ENCODE data around the gene MYL3. TPM values are rescaled to one million over a fixed set of nuclear protein-coding genes. Genes with fewer than 3 reads are reported as not detected.
"Not testable (repeated sequence)": the region's sequence is repeated elsewhere in the genome, so short reads cannot be mapped to it uniquely, and the experiment has no call there.

The MYL3 gene
- polyA plus RNA-seq: not detected in 3 replicates
- not detected for polyA plus RNA-seq (2011; ENCODE audit: low read depth)
- not detected in 2 replicates for polyA plus RNA-seq (2011; cell fraction: cytosol; rRNA removed)
- polyA plus RNA-seq (2011; cell fraction: nucleus; rRNA removed): not detected in 2 replicates
- polyA plus RNA-seq (2012; ENCODE audit: low replicate concordance): not detected in 2 replicates
- not detected in 3 replicates for polyA minus RNA-seq
- not detected for polyA minus RNA-seq (2011; cell fraction: cytosol; rRNA and poly(A)+ RNA removed)
- polyA minus RNA-seq (2011; cell fraction: nucleus; rRNA and poly(A)+ RNA removed): not detected in 2 replicates

GRCh38 chr3:46863261-46863782 is at the start of gene MYL3:
Gene MYL3, minus strand, starts transcription at chr3:46863444. Its CDS starts 54 bp downstream, at chr3:46863390.
- no peaks in the 10 kb centered on the region for H3K36me3 ChIP-seq (ENCODE audit: control insufficient read depth in 2 of 2, extremely low read depth in 1 of 2, insufficient read depth in 2 of 2, low read length in 2 of 2)
- H3K4me1 ChIP-seq (ENCODE audit: control insufficient read depth, extremely low read depth, insufficient read depth, low read length): no peaks in the 10 kb centered on the region
- H3K27ac ChIP-seq (ENCODE audit: control insufficient read depth, insufficient read depth, low read length): no peak within 1 kb of the TSS
- H3K4me3 ChIP-seq (ENCODE audit: control insufficient read depth in 2 of 3, extremely low read depth in 1 of 3, insufficient read depth in 2 of 3, low read depth in 1 of 3, low read length in 3 of 3): no peak within 1 kb of the TSS
- DNase-seq (ENCODE audit: low read depth, low spot score) (no peak), FAIRE-seq (no peak)
- peaks cover 16% of the 10 kb centered on the region for H3K27me3 ChIP-seq (ENCODE audit: control insufficient read depth, extremely low read depth, insufficient read depth, low read length)
- H3K9me3 ChIP-seq (ENCODE audit: control insufficient read depth, low read depth, low read length): no peaks in the 10 kb centered on the region
- no peak within 1 kb of the TSS for H3K4me2 ChIP-seq (ENCODE audit: control insufficient read depth, extremely low read depth, insufficient read depth, low read depth, low read length)
- H3K79me2 ChIP-seq (ENCODE audit: control insufficient read depth, insufficient read depth, low read length): no peaks in the 10 kb centered on the region
- TF ChIP-seq CTCF (optimal IDR thresholded peaks at IDR 0.05 in 1 of 3, IDR thresholded peaks at IDR 0.05 in 1 of 3, conservative IDR thresholded peaks at IDR 0.05 in 1 of 3; ENCODE audit: extremely low read depth in 1 of 3, insufficient read depth in 2 of 3, low read length in 3 of 3) (no peak), EZH2 (IDR thresholded peaks at IDR 0.05; ENCODE audit: low read length) (no peak)
- H4K20me1 ChIP-seq (ENCODE audit: control insufficient read depth, extremely low read depth, insufficient read depth, low read length): peaks cover 4% of the 10 kb centered on the region
- no peak within 1 kb of the TSS for H3K9ac ChIP-seq (ENCODE audit: control insufficient read depth, extremely low read depth, insufficient read depth, low read length)
- H2AFZ ChIP-seq (ENCODE audit: control insufficient read depth, low read length): no peak within 1 kb of the TSS
- no peaks in the 10 kb centered on the region for H3K9me1 ChIP-seq (ENCODE audit: control insufficient read depth, extremely low read depth, insufficient read depth, low read length)
- dilution Hi-C loops (cut with MboI; ENCODE audit: extremely low pct_ligation_motif_present, low sequenced_read_pairs): no loop called here

GRCh38 chr3:46912986-46913385 is 49.7 kb upstream of the MYL3 start:
- H3K9me3 ChIP-seq (ENCODE audit: control insufficient read depth, low read depth, low read length): no peaks in the 10 kb centered on the region
- no peaks in the 10 kb centered on the region for H3K27me3 ChIP-seq (ENCODE audit: control insufficient read depth, extremely low read depth, insufficient read depth, low read length)
- no peaks in the 10 kb centered on the region for H3K79me2 ChIP-seq (ENCODE audit: control insufficient read depth, insufficient read depth, low read length)
- H3K36me3 ChIP-seq (ENCODE audit: control insufficient read depth in 2 of 2, extremely low read depth in 1 of 2, insufficient read depth in 2 of 2, low read length in 2 of 2): peaks cover 0 to 11% of the 10 kb centered on the region in 2 experiments
- H3K4me2 ChIP-seq (ENCODE audit: control insufficient read depth, extremely low read depth, insufficient read depth, low read depth, low read length): no peak overlapping the region
- no peaks in the 10 kb centered on the region for H4K20me1 ChIP-seq (ENCODE audit: control insufficient read depth, extremely low read depth, insufficient read depth, low read length)
- TF ChIP-seq CTCF (optimal IDR thresholded peaks at IDR 0.05 in 1 of 3, IDR thresholded peaks at IDR 0.05 in 1 of 3, conservative IDR thresholded peaks at IDR 0.05 in 1 of 3; ENCODE audit: extremely low read depth in 1 of 3, insufficient read depth in 2 of 3, low read length in 3 of 3) (no peak), EZH2 (IDR thresholded peaks at IDR 0.05; ENCODE audit: low read length) (no peak)
- no peaks in the 10 kb centered on the region for H3K9me1 ChIP-seq (ENCODE audit: control insufficient read depth, extremely low read depth, insufficient read depth, low read length)
- no peak overlapping the region for H3K4me3 ChIP-seq (ENCODE audit: control insufficient read depth in 2 of 3, extremely low read depth in 1 of 3, insufficient read depth in 2 of 3, low read depth in 1 of 3, low read length in 3 of 3)
- dilution Hi-C loops (cut with MboI; ENCODE audit: extremely low pct_ligation_motif_present, low sequenced_read_pairs): no loop called here
- no peak for FAIRE-seq
- no peak overlapping the region for H3K27ac ChIP-seq (ENCODE audit: control insufficient read depth, insufficient read depth, low read length)
- peaks cover 13% of the 10 kb centered on the region for H3K4me1 ChIP-seq (ENCODE audit: control insufficient read depth, extremely low read depth, insufficient read depth, low read length)
- no peak overlapping the region for H2AFZ ChIP-seq (ENCODE audit: control insufficient read depth, low read length)
- no peak for DNase-seq (ENCODE audit: low read depth, low spot score)
- H3K9ac ChIP-seq (ENCODE audit: control insufficient read depth, extremely low read depth, insufficient read depth, low read length): no peak overlapping the region

DNA sequence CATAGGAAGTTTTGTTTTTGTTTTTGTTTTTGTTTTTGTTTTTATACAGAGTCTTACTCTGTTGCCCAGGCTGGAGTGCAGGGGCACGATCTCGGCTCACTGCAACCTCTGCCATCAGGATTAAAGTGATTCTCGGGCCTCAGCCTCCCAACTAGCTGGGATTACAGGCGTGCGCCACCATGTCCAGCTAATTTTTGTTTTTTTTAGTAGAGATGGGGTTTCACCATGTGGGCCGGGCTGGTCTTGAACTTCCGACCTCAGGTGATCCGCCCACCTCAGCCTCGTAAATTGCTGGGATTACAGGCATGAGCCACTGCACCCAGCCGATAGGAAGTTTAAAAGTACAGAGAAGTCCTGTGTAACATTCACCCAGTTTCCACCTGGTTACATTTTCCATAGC is 47.7 kb upstream of the MYL3 start:
- dilution Hi-C loops (cut with MboI; ENCODE audit: extremely low pct_ligation_motif_present, low sequenced_read_pairs); H3K4me3 ChIP-seq (ENCODE audit: control insufficient read depth in 2 of 3, extremely low read depth in 1 of 3, insufficient read depth in 2 of 3, low read depth in 1 of 3, low read length in 3 of 3); H3K9me3 ChIP-seq (ENCODE audit: control insufficient read depth, low read depth, low read length); H4K20me1 ChIP-seq (ENCODE audit: control insufficient read depth, extremely low read depth, insufficient read depth, low read length); FAIRE-seq; H3K79me2 ChIP-seq (ENCODE audit: control insufficient read depth, insufficient read depth, low read length); H3K9me1 ChIP-seq (ENCODE audit: control insufficient read depth, extremely low read depth, insufficient read depth, low read length); H3K27me3 ChIP-seq (ENCODE audit: control insufficient read depth, extremely low read depth, insufficient read depth, low read length); H2AFZ ChIP-seq (ENCODE audit: control insufficient read depth, low read length); DNase-seq (ENCODE audit: low read depth, low spot score); H3K27ac ChIP-seq (ENCODE audit: control insufficient read depth, insufficient read depth, low read length); H3K36me3 ChIP-seq (ENCODE audit: control insufficient read depth in 2 of 2, extremely low read depth in 1 of 2, insufficient read depth in 2 of 2, low read length in 2 of 2); H3K9ac ChIP-seq (ENCODE audit: control insufficient read depth, extremely low read depth, insufficient read depth, low read length); H3K4me2 ChIP-seq (ENCODE audit: control insufficient read depth, extremely low read depth, insufficient read depth, low read depth, low read length): not testable (repeated sequence)
- peaks cover 13% of the 10 kb centered on the region for H3K4me1 ChIP-seq (ENCODE audit: control insufficient read depth, extremely low read depth, insufficient read depth, low read length)
